Heart left ventricle (tissue), 13 donors: Measurements from ENCODE around the gene TOPORS.

Experiments used
- CTCF ChIP-seq, 12 donors: fragments of 200-600 bp; sonication (generic) in 4 of 12; IDR thresholded peaks; one replicate each; pipeline versions ENCODE4 v1.5.0 to v1.8.0; 2018 to 2022; ENCODE audit warnings: antibody characterized with exemption in 12 of 12, mild to moderate bottlenecking in 5 of 12
- POLR2A ChIP-seq, 2 donors: fragments of 450-650 bp; IDR thresholded peaks; one replicate each; pipeline ENCODE4 v1.6.1; 2017; ENCODE audit warnings: antibody characterized with exemption in 2 of 2, mild to moderate bottlenecking in 2 of 2, moderate library complexity in 2 of 2
- donor health status: ischemic (EF 13 %, LVEDD 7.1; RV severe dilation, severe dysfunction).
- donor health status: DM: no; HTN: yes; CAD: no.
- donor health status: DM: no; HTN: no; CAD: no.
- donor health status: ischemic (EF 25% LVEDD 6.9; RV normal size, moderate dysfunction).
- donor health status: ischemic (EF 25% LVEDD 5.7; RV mildly dilated, moderate dysfunction).
- donor health status: ischemic (EF 35%, LVEDD 5.7; RV mildly dilated, moderate dysfunction).
- donor health status: nonischemic (EF 11% LVEDD 7.7; RV severe dilation, severe dysfunction).
- donor health status: DM: yes; HTN: yes; CAD: no.
- donor health status: PGD.
- donor health status: ischemic (EF 29% LVEDD 5.4; RV normal size, mild dysfunction).
- donor health status: nonischemic (EF 23%, LVEDD 6.1; RV moderate dilation, normal function).

GRCh38 chr9:32490601-32491000, 61.8 kb downstream of the TOPORS start:
- TF ChIP-seq CTCF (IDR thresholded peaks at IDR 0.05): no peak
- no peak for TF ChIP-seq POLR2A (IDR thresholded peaks at IDR 0.05)
